ENCODE data around the gene VEPH1. TPM values are rescaled to one million over a fixed set of nuclear protein-coding genes. Genes with fewer than 3 reads are reported as not detected.
A peak's percentile ranks its signal among the peaks of the same experiment; 100 is the strongest.

The VEPH1 gene
- total RNA-seq, 1 donor: 23.2 TPM

DNA sequence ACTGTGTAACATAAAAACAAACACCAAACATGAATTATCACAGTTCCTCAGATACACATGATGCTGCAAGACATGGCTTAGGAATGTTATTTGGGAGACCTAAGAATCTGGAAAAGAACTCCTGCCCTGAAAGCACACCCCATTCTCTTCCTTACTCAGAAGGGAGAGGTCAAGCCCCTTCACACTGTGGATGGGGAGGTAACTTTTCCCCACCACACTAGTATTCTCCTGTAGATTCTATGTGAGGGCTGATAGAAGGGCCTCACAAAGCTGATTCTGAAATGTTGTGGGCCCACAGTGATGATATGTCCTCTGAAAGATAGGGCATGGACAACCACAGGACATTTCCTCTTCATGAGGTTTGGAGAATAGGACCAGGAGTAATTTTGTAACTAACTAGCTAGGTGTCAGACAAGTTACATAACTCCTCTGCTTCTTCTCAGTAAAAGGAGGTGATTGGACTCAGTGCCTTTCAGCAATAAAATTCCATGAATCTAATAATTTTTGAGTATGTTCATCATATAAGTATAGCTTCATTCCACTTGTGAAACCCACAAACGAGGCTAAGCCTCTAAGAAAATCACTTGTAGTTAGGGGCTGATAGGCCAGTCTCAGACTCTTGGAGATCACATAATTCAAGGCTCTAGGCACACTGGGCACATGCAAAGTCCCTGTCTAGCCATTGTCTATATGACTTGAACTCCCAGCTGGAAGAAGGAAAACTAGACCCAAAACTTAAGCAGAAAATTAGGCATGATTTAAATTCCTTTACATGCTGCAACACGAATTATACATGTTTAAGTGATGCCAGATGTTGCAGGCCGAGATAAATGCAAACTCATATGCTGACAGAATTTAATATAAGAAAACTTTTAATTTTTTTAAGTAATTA, 59.1 kb downstream of the VEPH1 start:
- Histone ChIP-seq H3K9me3 (ENCODE audit: low read depth, low read length) (no peaks in the 10 kb centered on the region), H3K4me1 (ENCODE audit: insufficient read depth, low read length) (peaks cover 37% of the 10 kb centered on the region), H4K20me1 (ENCODE audit: insufficient read depth, low read length) (peaks cover 10% of the 10 kb centered on the region), H3K4me3 (ENCODE audit: insufficient read depth, low read length) (no peak overlapping the region), H3K79me2 (ENCODE audit: insufficient read depth, low read length) (peaks cover 13% of the 10 kb centered on the region), H3K27me3 (ENCODE audit: insufficient read depth, low read length) (no peaks in the 10 kb centered on the region), H3K4me2 (ENCODE audit: insufficient read depth, low read length) (no peak overlapping the region), H3K27ac (ENCODE audit: low read depth, low read length) (peak overlapping the region; percentile 16), H3K36me3 (ENCODE audit: insufficient read depth, low read length) (peaks cover 37% of the 10 kb centered on the region), H2AFZ (ENCODE audit: low read length) (no peak overlapping the region)
- TF ChIP-seq, protein P1, sequence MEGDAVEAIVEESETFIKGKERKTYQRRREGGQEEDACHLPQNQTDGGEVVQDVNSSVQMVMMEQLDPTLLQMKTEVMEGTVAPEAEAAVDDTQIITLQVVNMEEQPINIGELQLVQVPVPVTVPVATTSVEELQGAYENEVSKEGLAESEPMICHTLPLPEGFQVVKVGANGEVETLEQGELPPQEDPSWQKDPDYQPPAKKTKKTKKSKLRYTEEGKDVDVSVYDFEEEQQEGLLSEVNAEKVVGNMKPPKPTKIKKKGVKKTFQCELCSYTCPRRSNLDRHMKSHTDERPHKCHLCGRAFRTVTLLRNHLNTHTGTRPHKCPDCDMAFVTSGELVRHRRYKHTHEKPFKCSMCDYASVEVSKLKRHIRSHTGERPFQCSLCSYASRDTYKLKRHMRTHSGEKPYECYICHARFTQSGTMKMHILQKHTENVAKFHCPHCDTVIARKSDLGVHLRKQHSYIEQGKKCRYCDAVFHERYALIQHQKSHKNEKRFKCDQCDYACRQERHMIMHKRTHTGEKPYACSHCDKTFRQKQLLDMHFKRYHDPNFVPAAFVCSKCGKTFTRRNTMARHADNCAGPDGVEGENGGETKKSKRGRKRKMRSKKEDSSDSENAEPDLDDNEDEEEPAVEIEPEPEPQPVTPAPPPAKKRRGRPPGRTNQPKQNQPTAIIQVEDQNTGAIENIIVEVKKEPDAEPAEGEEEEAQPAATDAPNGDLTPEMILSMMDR (IDR thresholded peaks at IDR 0.05; ENCODE audit: extremely low read depth, low read depth, low read length): no peak
- no peak for DNase-seq (ENCODE audit: insufficient read length, low spot score, missing footprints)

DNA sequence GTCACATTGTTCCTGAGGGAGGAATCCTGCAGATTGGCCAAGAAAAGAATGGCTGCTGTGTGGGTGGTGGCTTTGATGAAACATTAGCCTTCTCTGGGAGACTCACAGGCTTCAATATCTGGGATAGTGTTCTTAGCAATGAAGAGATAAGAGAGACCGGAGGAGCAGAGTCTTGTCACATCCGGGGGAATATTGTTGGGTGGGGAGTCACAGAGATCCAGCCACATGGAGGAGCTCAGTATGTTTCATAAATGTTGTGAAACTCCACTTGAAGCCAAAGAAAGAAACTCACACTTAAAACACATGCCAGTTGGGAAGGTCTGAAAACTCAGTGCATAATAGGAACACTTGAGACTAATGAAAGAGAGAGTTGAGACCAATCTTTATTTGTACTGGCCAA, 60.5 kb downstream of the VEPH1 start:
- no peaks in the 10 kb centered on the region for H3K9me3 ChIP-seq (ENCODE audit: low read depth, low read length)
- peaks cover 27% of the 10 kb centered on the region for H3K79me2 ChIP-seq (ENCODE audit: insufficient read depth, low read length)
- H3K4me1 ChIP-seq (ENCODE audit: insufficient read depth, low read length): peaks cover 36% of the 10 kb centered on the region
- TF ChIP-seq, protein P1 (IDR thresholded peaks at IDR 0.05; ENCODE audit: extremely low read depth, low read depth, low read length): no peak
- H3K27me3 ChIP-seq (ENCODE audit: insufficient read depth, low read length): no peaks in the 10 kb centered on the region
- H3K4me2 ChIP-seq (ENCODE audit: insufficient read depth, low read length): peak overlapping the region; percentile 91
- H4K20me1 ChIP-seq (ENCODE audit: insufficient read depth, low read length): peaks cover 18% of the 10 kb centered on the region
- no peak for DNase-seq (ENCODE audit: insufficient read length, low spot score, missing footprints)
- peak overlapping the region; percentile 16 for H3K27ac ChIP-seq (ENCODE audit: low read depth, low read length)
- H3K36me3 ChIP-seq (ENCODE audit: insufficient read depth, low read length): peaks cover 51% of the 10 kb centered on the region
- H2AFZ ChIP-seq (ENCODE audit: low read length): no peak overlapping the region
- H3K4me3 ChIP-seq (ENCODE audit: insufficient read depth, low read length): peak overlapping the region; percentile 20

DNA sequence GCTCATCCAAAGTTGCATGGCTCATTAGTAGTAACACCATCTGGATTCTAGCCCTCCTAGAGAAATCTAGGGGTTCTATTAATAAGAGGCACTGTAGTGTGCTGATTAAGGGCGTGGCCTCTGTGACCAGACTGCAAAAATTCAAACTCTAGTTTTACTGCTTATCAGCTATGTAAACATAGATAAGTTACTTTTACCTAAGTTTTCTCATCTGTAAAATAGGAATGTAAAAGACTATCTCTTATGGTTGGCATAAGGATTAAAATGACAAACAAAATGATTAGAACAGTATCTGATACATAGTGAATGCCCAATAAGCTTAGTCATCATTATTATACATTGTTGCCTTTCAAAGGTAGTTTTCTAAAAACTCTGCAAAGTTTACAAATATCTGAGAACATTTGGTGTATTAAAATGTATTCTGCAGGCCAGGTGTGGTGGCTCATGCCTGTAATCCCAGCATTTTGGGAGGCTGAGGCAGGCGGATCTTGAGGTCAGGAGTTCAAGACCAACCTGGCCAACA, 62.1 kb downstream of the VEPH1 start:
- no peak for DNase-seq (ENCODE audit: insufficient read length, low spot score, missing footprints)
- peaks cover 33% of the 10 kb centered on the region for H3K4me1 ChIP-seq (ENCODE audit: insufficient read depth, low read length)
- TF ChIP-seq, protein P1 (IDR thresholded peaks at IDR 0.05; ENCODE audit: extremely low read depth, low read depth, low read length): no peak
- no peaks in the 10 kb centered on the region for H3K27me3 ChIP-seq (ENCODE audit: insufficient read depth, low read length)
- peaks cover 18% of the 10 kb centered on the region for H4K20me1 ChIP-seq (ENCODE audit: insufficient read depth, low read length)
- peak overlapping the region; percentile 91 for H3K4me2 ChIP-seq (ENCODE audit: insufficient read depth, low read length)
- H3K27ac ChIP-seq (ENCODE audit: low read depth, low read length): peak overlapping the region; percentile 35
- H2AFZ ChIP-seq (ENCODE audit: low read length): no peak overlapping the region
- peaks cover 58% of the 10 kb centered on the region for H3K36me3 ChIP-seq (ENCODE audit: insufficient read depth, low read length)
- H3K4me3 ChIP-seq (ENCODE audit: insufficient read depth, low read length): peak overlapping the region; percentile 59
- H3K9me3 ChIP-seq (ENCODE audit: low read depth, low read length): no peaks in the 10 kb centered on the region
- H3K79me2 ChIP-seq (ENCODE audit: insufficient read depth, low read length): peaks cover 36% of the 10 kb centered on the region

DNA sequence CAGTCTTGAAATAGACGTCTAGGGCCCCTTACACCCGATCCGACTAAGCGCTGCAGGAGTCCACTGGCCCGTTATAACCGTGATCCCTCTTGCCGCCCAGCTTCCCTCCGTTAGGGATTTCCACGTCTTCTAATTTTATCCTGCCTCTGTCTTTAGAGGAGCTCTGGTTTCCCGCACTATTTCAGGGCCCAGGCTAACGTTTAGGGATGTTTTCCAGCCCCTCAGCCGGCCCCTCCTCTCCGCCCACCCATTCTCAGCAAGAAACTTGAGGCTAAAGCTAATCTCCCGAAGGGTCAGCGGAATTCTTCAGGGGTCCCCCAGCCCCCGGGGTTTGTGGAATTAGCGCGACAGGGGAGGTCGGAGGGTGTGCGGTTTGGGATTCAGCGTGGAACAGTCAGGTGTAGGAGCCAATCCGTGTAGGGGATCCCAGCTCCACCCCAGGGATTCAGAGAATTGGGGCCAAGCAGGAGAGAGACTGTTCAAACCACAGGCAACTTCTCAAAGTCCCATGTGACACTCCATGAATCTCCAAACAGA, 65.0 kb downstream of the VEPH1 start:
- Histone ChIP-seq H3K27ac (ENCODE audit: low read depth, low read length) (peak overlapping the region; percentile 59), H3K79me2 (ENCODE audit: insufficient read depth, low read length) (peaks cover 36% of the 10 kb centered on the region), H3K4me1 (ENCODE audit: insufficient read depth, low read length) (peaks cover 34% of the 10 kb centered on the region)

More for the DNA sequence above, 65.0 kb downstream of the VEPH1 start:
- Histone ChIP-seq H3K4me2 (ENCODE audit: insufficient read depth, low read length) (peak overlapping the region; percentile 91), H3K9me3 (ENCODE audit: low read depth, low read length) (no peaks in the 10 kb centered on the region), H3K4me3 (ENCODE audit: insufficient read depth, low read length) (peak overlapping the region; percentile 88), H2AFZ (ENCODE audit: low read length) (no peak overlapping the region), H3K27me3 (ENCODE audit: insufficient read depth, low read length) (no peaks in the 10 kb centered on the region), H3K36me3 (ENCODE audit: insufficient read depth, low read length) (peaks cover 58% of the 10 kb centered on the region), H4K20me1 (ENCODE audit: insufficient read depth, low read length) (peaks cover 18% of the 10 kb centered on the region)
- TF ChIP-seq, protein P1 (IDR thresholded peaks at IDR 0.05; ENCODE audit: extremely low read depth, low read depth, low read length): no peak
- DNase-seq (ENCODE audit: insufficient read length, low spot score, missing footprints): peak; percentile 62
